Mesendoderm (in vitro differentiated cells): ENCODE measurements around the gene ADAMTSL1.
"Not testable (repeated sequence)": the region's sequence is repeated elsewhere in the genome, so short reads cannot be mapped to it uniquely, and the experiment has no call there.

Experiments used
- DNase-seq: peaks from one replicate; pipeline ENCODE4 v3.0.0; 2013
- H2AK5ac ChIP-seq: 2 replicates; pipeline ENCODE4 v1.6.1; 2013; ENCODE audit warnings: low read length, inconsistent platforms
- H2BK120ac ChIP-seq: 2 replicates; pipeline ENCODE4 v1.6.1; 2013; ENCODE audit warnings: low read depth, mild to moderate bottlenecking, low read length, moderate library complexity, mixed read lengths
- H2BK15ac ChIP-seq: replicated peaks from 2 replicates; pipeline ENCODE4 v1.6.1; 2013; ENCODE audit warnings: low read depth, mild to moderate bottlenecking, moderate library complexity
- H2BK5ac ChIP-seq: 2 replicates; pipeline ENCODE4 v1.6.1; 2013; ENCODE audit warnings: low read length, inconsistent platforms
- H3K18ac ChIP-seq: 2 replicates; pipeline ENCODE4 v1.6.1; 2013; ENCODE audit warnings: mild to moderate bottlenecking, low read length, mixed read lengths
- H3K23ac ChIP-seq: one replicate; pipeline ENCODE4 v1.6.1; 2013; ENCODE audit warnings: low read length
- H3K27ac ChIP-seq: 2 replicates; pipeline ENCODE4 v1.5.1; 2013; ENCODE audit warnings: low read depth, mild to moderate bottlenecking, inconsistent platforms, low read length, moderate library complexity
- H3K27me3 ChIP-seq: 2 replicates; pipeline ENCODE4 v1.6.1; 2013; ENCODE audit warnings: low read length, control low read depth, mild to moderate bottlenecking, inconsistent platforms; ENCODE audit not compliant: insufficient read depth, poor library complexity
- H3K36me3 ChIP-seq: 2 replicates; pipeline ENCODE4 v1.6.1; 2013; ENCODE audit warnings: low read length, inconsistent platforms; ENCODE audit not compliant: control insufficient read depth, insufficient read depth
- H3K4ac ChIP-seq: one replicate; pipeline ENCODE4 v1.6.1; 2013; ENCODE audit warnings: low read depth, mild to moderate bottlenecking, low read length, moderate library complexity
- H3K4me1 ChIP-seq: 2 replicates; pipeline ENCODE4 v1.6.1; 2013; ENCODE audit warnings: low read depth, low read length, inconsistent platforms; ENCODE audit not compliant: control insufficient read depth
- H3K4me2 ChIP-seq: 2 replicates; pipeline ENCODE4 v1.6.1; 2013; ENCODE audit warnings: low read length
- H3K4me3 ChIP-seq: 2 replicates; pipeline ENCODE4 v1.5.1; 2013; ENCODE audit warnings: mild to moderate bottlenecking, low read length
- H3K56ac ChIP-seq: one replicate; pipeline ENCODE4 v1.6.1; 2013; ENCODE audit warnings: low read length
- H3K79me1 ChIP-seq: 2 replicates; pipeline ENCODE4 v1.6.1; 2013; ENCODE audit warnings: low read length, inconsistent platforms
- H3K79me2 ChIP-seq: 2 replicates; pipeline ENCODE4 v1.6.1; 2013; ENCODE audit warnings: mild to moderate bottlenecking, low read length; ENCODE audit not compliant: control insufficient read depth, insufficient read depth
- H3K9ac ChIP-seq: 2 replicates; pipeline ENCODE4 v1.6.1; 2013; ENCODE audit warnings: low read length, inconsistent platforms
- H4K5ac ChIP-seq: one replicate; pipeline ENCODE4 v1.6.1; 2013; ENCODE audit warnings: low read length
- H4K8ac ChIP-seq: one replicate; pipeline ENCODE4 v1.6.1; 2013; ENCODE audit warnings: low read depth, mild to moderate bottlenecking, control low read depth, low read length, moderate library complexity
- WGBS: extraction: QIAGEN DNeasy Blood & Tissue Kit; methylation state at CpG from one replicate; pipeline ENCODE4 v1.1.7; 2013; ENCODE audit warnings: low lambda C conversion rate, missing lambda C conversion rate; ENCODE audit not compliant: insufficient coverage; ENCODE audit errors: extremely low coverage; 5-methylcytosine and 5-hydroxymethylcytosine counted together

ADAMTSL1 gene

GRCh38 chr9:18864516-18864915 lies 390.6 kb downstream of the ADAMTSL1 start:
- no peak for DNase-seq
- Histone ChIP-seq H3K56ac (no peak overlapping the region), H3K4ac (no peak overlapping the region), H3K4me3 (no peak overlapping the region), H3K79me1 (no peaks in the 10 kb centered on the region), H2BK120ac (no peak overlapping the region), H2BK5ac (no peak overlapping the region), H2AK5ac (no peak overlapping the region), H3K18ac (no peak overlapping the region), H3K27ac (no peak overlapping the region), H3K9ac (no peak overlapping the region), H3K4me2 (no peak overlapping the region), H3K79me2 (no peaks in the 10 kb centered on the region), H3K4me1 (no peaks in the 10 kb centered on the region), H4K8ac (no peak overlapping the region), H3K23ac (no peak overlapping the region), H2BK15ac (no peak overlapping the region), H3K27me3 (no peaks in the 10 kb centered on the region), H3K36me3 (no peaks in the 10 kb centered on the region), H4K5ac (no peak overlapping the region)
- WGBS = no CpG with 5 or more reads among the region's 1 CpG

DNA sequence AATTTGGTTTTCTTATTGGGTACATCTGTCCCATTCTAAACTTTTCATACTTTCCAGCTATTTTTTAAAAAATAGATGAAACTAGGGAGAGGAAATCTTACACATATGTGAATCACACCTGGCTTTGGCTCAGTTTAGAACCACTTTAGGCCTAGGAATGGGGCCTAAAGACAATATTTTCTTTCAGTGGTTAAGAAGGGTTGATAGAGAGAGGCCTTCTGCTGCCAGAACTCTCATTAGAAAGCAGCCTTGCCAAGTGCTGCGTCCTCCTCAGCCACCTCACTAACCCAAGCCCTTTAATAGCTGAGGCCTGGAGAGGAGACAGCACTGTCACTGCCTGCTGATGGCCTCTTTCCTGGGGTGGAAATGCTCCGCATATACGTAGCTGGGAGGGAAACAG lies 391.6 kb downstream of the ADAMTSL1 start:
- no peak overlapping the region for H3K56ac ChIP-seq
- no peak overlapping the region for H3K4me3 ChIP-seq
- H4K8ac ChIP-seq = no peak overlapping the region
- H3K79me2 ChIP-seq = no peaks in the 10 kb centered on the region
- DNase-seq = peak; percentile 10
- H3K9ac ChIP-seq = no peak overlapping the region
- no peak overlapping the region for H2BK15ac ChIP-seq
- H3K27ac ChIP-seq = no peak overlapping the region
- H3K36me3 ChIP-seq = no peaks in the 10 kb centered on the region
- no peak overlapping the region for H3K23ac ChIP-seq
- H3K79me1 ChIP-seq = no peaks in the 10 kb centered on the region
- no peak overlapping the region for H3K4ac ChIP-seq
- no peaks in the 10 kb centered on the region for H3K4me1 ChIP-seq
- no peak overlapping the region for H2BK5ac ChIP-seq
- H3K27me3 ChIP-seq = no peaks in the 10 kb centered on the region
- no peak overlapping the region for H3K4me2 ChIP-seq
- no peak overlapping the region for H4K5ac ChIP-seq
- no peak overlapping the region for H3K18ac ChIP-seq
- WGBS = no CpG with 5 or more reads among the region's 3 CpGs
- H2BK120ac ChIP-seq = no peak overlapping the region
- H2AK5ac ChIP-seq = no peak overlapping the region

GRCh38 chr9:18866121-18866831 lies 392.3 kb downstream of the ADAMTSL1 start:
- no peak overlapping the region for H4K5ac ChIP-seq
- no peak overlapping the region for H2BK15ac ChIP-seq
- WGBS = no CpG with 5 or more reads among the region's 4 CpGs

DNA sequence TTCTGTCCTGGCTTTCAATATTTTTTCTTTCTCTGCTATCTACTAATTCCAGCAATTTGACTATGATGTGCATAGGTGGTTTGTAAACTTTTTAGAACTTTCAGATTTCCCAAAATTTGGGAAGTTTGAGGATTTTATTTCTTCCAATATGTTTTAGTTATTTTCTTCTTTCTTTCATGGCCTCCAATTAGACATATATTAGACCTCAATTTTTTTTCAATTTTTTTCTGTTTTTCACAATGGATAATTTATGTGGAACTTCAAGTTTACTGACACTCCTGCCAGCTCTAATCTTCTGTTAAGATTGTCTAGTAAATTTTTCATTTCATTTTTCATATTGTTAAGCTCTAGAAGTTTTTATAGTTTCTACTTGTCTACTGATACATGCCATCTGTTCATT lies 395.8 kb downstream of the ADAMTSL1 start:
- Histone ChIP-seq H4K8ac (no peak overlapping the region), H2BK15ac (no peak overlapping the region), H3K23ac (no peak overlapping the region), H3K27ac (no peak overlapping the region), H3K4me1 (no peaks in the 10 kb centered on the region), H4K5ac (no peak overlapping the region), H3K4me3 (no peak overlapping the region), H3K4ac (no peak overlapping the region), H2BK5ac (no peak overlapping the region), H3K79me2 (no peaks in the 10 kb centered on the region), H3K18ac (no peak overlapping the region), H3K56ac (no peak overlapping the region), H3K79me1 (no peaks in the 10 kb centered on the region), H3K9ac (no peak overlapping the region), H2BK120ac (no peak overlapping the region), H3K4me2 (no peak overlapping the region), H3K27me3 (no peaks in the 10 kb centered on the region), H3K36me3 (no peaks in the 10 kb centered on the region), H2AK5ac (no peak overlapping the region)
- DNase-seq = no peak

More at GRCh38 chr9:18866121-18866831, 392.3 kb downstream of the ADAMTSL1 start:
- H3K9ac ChIP-seq = no peak overlapping the region
- no peak overlapping the region for H4K8ac ChIP-seq
- H3K36me3 ChIP-seq = no peaks in the 10 kb centered on the region
- H3K56ac ChIP-seq = no peak overlapping the region
- H2AK5ac ChIP-seq = no peak overlapping the region
- no peak overlapping the region for H3K4ac ChIP-seq
- DNase-seq = no peak
- no peak overlapping the region for H3K4me3 ChIP-seq
- no peaks in the 10 kb centered on the region for H3K4me1 ChIP-seq
- no peak overlapping the region for H3K23ac ChIP-seq
- H3K27me3 ChIP-seq = no peaks in the 10 kb centered on the region
- H3K79me1 ChIP-seq = no peaks in the 10 kb centered on the region
- no peak overlapping the region for H3K18ac ChIP-seq
- no peak overlapping the region for H2BK5ac ChIP-seq
- H2BK120ac ChIP-seq = no peak overlapping the region
- no peaks in the 10 kb centered on the region for H3K79me2 ChIP-seq
- H3K27ac ChIP-seq = no peak overlapping the region
- H3K4me2 ChIP-seq = no peak overlapping the region

GRCh38 chr9:18874069-18874468 lies 400.1 kb downstream of the ADAMTSL1 start:
- H2BK5ac ChIP-seq = no peak overlapping the region
- H3K9ac ChIP-seq = no peak overlapping the region
- no peaks in the 10 kb centered on the region for H3K79me1 ChIP-seq
- H3K27ac ChIP-seq = no peak overlapping the region
- no peak overlapping the region for H2AK5ac ChIP-seq
- no peaks in the 10 kb centered on the region for H3K79me2 ChIP-seq
- no peak overlapping the region for H3K4me2 ChIP-seq
- no peak overlapping the region for H2BK15ac ChIP-seq
- no peak for DNase-seq
- no peaks in the 10 kb centered on the region for H3K4me1 ChIP-seq
- WGBS = no CpG with 5 or more reads among the region's 4 CpGs
- H3K27me3 ChIP-seq = no peaks in the 10 kb centered on the region
- H3K56ac ChIP-seq = no peak overlapping the region
- H4K5ac ChIP-seq = no peak overlapping the region
- H3K18ac ChIP-seq = no peak overlapping the region
- no peak overlapping the region for H2BK120ac ChIP-seq
- H3K4me3 ChIP-seq = no peak overlapping the region
- no peak overlapping the region for H3K23ac ChIP-seq
- H3K4ac ChIP-seq = no peak overlapping the region
- no peak overlapping the region for H4K8ac ChIP-seq
- H3K36me3 ChIP-seq = no peaks in the 10 kb centered on the region

GRCh38 chr9:18874990-18875389 lies 401.0 kb downstream of the ADAMTSL1 start:
- H3K4me2 ChIP-seq, H3K4me3 ChIP-seq, H3K56ac ChIP-seq, H2BK15ac ChIP-seq, H2AK5ac ChIP-seq, H4K8ac ChIP-seq, H3K27me3 ChIP-seq, H3K18ac ChIP-seq, H3K79me1 ChIP-seq, H3K23ac ChIP-seq, H3K4ac ChIP-seq, DNase-seq, H3K9ac ChIP-seq, H3K4me1 ChIP-seq, H2BK120ac ChIP-seq, H3K36me3 ChIP-seq, H3K27ac ChIP-seq, H3K79me2 ChIP-seq, H4K5ac ChIP-seq, H2BK5ac ChIP-seq: not testable (repeated sequence)
